Measurements from ENCODE around the gene SCP2. TPM values are rescaled to one million over a fixed set of nuclear protein-coding genes. Genes with fewer than 3 reads are reported as not detected.
"Not testable (repeated sequence)": the region's sequence is repeated elsewhere in the genome, so short reads cannot be mapped to it uniquely, and the experiment has no call there.

Gene SCP2
- total RNA-seq, 3 donors from 2014 or later = 97.3 to 144 (median 139) TPM

DNA sequence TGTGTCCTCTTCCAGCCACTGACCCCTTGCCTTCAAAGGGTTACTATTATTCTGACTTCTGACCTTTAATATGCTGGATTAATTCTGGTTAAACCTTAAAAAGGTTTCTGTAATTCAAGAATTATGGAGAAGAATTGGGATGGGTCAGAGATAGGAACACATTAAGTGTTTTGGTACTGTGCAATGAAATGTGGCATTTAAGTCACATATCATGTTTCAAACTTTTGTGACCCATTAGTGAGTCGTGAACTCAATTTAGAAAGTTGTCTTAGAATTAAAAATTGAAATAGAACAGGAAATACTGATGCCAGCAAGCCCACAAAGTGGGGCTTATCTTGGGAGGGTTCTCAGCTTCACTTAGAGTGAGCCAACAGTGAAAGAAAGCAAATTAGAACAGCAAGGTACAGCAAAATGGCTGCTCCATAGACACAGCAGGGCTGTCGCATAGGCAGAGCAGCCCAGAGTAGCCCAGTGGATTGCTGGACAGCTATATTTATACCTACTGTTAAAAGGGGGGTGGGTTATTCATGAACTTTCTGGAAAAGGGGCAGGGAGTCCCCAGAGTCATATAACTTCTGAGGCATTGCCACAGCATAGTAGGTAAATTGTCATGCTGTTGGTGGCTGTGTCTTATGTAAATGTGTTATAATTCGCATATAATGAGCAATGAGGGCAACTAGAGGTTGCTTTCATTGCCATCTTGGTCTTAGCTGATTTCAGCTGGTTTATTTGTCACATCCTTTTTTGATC lies 10.5 kb downstream of the SCP2 start:
- TF ChIP-seq CTCF (IDR thresholded peaks at IDR 0.05) = no peak
- TF ChIP-seq POLR2A (IDR thresholded peaks at IDR 0.05) = no peak
- TF ChIP-seq POLR2AphosphoS5 (IDR thresholded peaks at IDR 0.05) = no peak
- Histone ChIP-seq H3K27ac (no peak overlapping the region), H3K27me3 (no peaks in the 10 kb centered on the region), H3K9me3 (no peaks in the 10 kb centered on the region), H3K36me3 (no peaks in the 10 kb centered on the region), H3K4me3 (no peak overlapping the region), H3K4me1 (no peaks in the 10 kb centered on the region)
- intact Hi-C loops (cut with DNase I; ENCODE audit: low total_unique reads) = no loop called here
- DNase-seq (ENCODE audit: low spot score in 2 of 2) = no peak

- no peak overlapping the region for H3K4me3 ChIP-seq
- TF ChIP-seq POLR2A (IDR thresholded peaks at IDR 0.05) = no peak
- no peak for TF ChIP-seq CTCF (IDR thresholded peaks at IDR 0.05)
- TF ChIP-seq POLR2AphosphoS5 (IDR thresholded peaks at IDR 0.05) = no peak
- intact Hi-C loops (cut with DNase I; ENCODE audit: low total_unique reads) = no loop called here
- no peak overlapping the region for H3K27ac ChIP-seq
- no peaks in the 10 kb centered on the region for H3K9me3 ChIP-seq
- DNase-seq (ENCODE audit: low spot score in 2 of 2) = no peak
- H3K36me3 ChIP-seq = no peaks in the 10 kb centered on the region
- no peaks in the 10 kb centered on the region for H3K27me3 ChIP-seq
- H3K4me1 ChIP-seq = no peaks in the 10 kb centered on the region
Measured at GRCh38 chr1:52938183-52938451, 11.0 kb downstream of the SCP2 start.

- no peak overlapping the region for H3K27ac ChIP-seq
- TF ChIP-seq POLR2A (IDR thresholded peaks at IDR 0.05) = no peak
- no peak for TF ChIP-seq CTCF (IDR thresholded peaks at IDR 0.05)
- TF ChIP-seq POLR2AphosphoS5 (IDR thresholded peaks at IDR 0.05) = no peak
- H3K36me3 ChIP-seq = no peaks in the 10 kb centered on the region
- no peaks in the 10 kb centered on the region for H3K4me1 ChIP-seq
- H3K4me3 ChIP-seq = no peak overlapping the region
- DNase-seq (ENCODE audit: low spot score in 2 of 2) = no peak
- no peaks in the 10 kb centered on the region for H3K27me3 ChIP-seq
- intact Hi-C loops (cut with DNase I; ENCODE audit: low total_unique reads) = loop anchor here (5.0 kb wide), 1 partner anchor 703 kb away; no protein-coding TSS in a partner anchor
- H3K9me3 ChIP-seq = no peaks in the 10 kb centered on the region
Measured at GRCh38 chr1:52943876-52944416, 16.9 kb downstream of the SCP2 start.

DNA sequence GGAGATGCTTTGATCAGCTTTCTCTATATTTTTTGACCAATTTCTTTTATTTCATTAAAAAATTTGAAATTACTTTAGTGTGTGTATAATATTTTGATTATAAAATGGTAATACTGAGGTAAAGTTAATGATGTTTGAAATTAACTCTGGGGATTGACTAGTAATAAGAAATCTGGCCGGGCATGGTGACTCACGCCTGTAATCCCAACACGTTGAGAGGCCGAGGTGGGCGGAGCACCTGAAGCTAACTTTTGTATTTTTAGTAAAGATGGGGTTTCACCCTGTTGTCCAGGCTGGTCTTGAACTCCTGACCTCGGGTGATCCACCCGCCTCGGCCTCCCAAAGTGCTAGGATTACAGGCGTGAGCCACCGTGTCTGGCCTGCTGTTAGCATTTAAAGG lies 17.5 kb downstream of the SCP2 start:
- no peaks in the 10 kb centered on the region for H3K27me3 ChIP-seq
- no peaks in the 10 kb centered on the region for H3K4me1 ChIP-seq
- intact Hi-C loops (cut with DNase I; ENCODE audit: low total_unique reads) = loop anchor here (5.0 kb wide), 1 partner anchor 703 kb away; no protein-coding TSS in a partner anchor
- no peak for DNase-seq (ENCODE audit: low spot score in 2 of 2)
- no peak overlapping the region for H3K27ac ChIP-seq
- H3K36me3 ChIP-seq = no peaks in the 10 kb centered on the region
- H3K9me3 ChIP-seq = no peaks in the 10 kb centered on the region
- H3K4me3 ChIP-seq = no peak overlapping the region
- no peak for TF ChIP-seq POLR2A (IDR thresholded peaks at IDR 0.05)
- TF ChIP-seq POLR2AphosphoS5 (IDR thresholded peaks at IDR 0.05) = no peak
- TF ChIP-seq CTCF (IDR thresholded peaks at IDR 0.05) = no peak

- Histone ChIP-seq H3K36me3 (no peaks in the 10 kb centered on the region), H3K27me3 (no peaks in the 10 kb centered on the region), H3K9me3 (no peaks in the 10 kb centered on the region), H3K4me3 (no peak overlapping the region), H3K4me1 (no peaks in the 10 kb centered on the region), H3K27ac (no peak overlapping the region)
- intact Hi-C loops (cut with DNase I; ENCODE audit: low total_unique reads) = no loop called here
- TF ChIP-seq CTCF (IDR thresholded peaks at IDR 0.05) = no peak
- no peak for TF ChIP-seq POLR2AphosphoS5 (IDR thresholded peaks at IDR 0.05)
- DNase-seq (ENCODE audit: low spot score in 2 of 2) = no peak
Measured at GRCh38 chr1:52947490-52947889, 20.4 kb downstream of the SCP2 start.

- H3K4me1 ChIP-seq; H3K27ac ChIP-seq; H3K4me3 ChIP-seq; H3K9me3 ChIP-seq; H3K36me3 ChIP-seq; H3K27me3 ChIP-seq; DNase-seq (ENCODE audit: low spot score in 2 of 2); intact Hi-C loops (cut with DNase I; ENCODE audit: low total_unique reads): not testable (repeated sequence)
Measured at GRCh38 chr1:52949602-52950001, 22.5 kb downstream of the SCP2 start.
